Left forelimb (tissue), 1 donor: ENCODE data around the gene GCH1.

ENCODE experiments used
- DNase-seq: peaks from one replicate; pipeline ENCODE4 v3.0.0-alpha.2; 2018; ENCODE audit warnings: low spot score

GCH1 gene

DNA sequence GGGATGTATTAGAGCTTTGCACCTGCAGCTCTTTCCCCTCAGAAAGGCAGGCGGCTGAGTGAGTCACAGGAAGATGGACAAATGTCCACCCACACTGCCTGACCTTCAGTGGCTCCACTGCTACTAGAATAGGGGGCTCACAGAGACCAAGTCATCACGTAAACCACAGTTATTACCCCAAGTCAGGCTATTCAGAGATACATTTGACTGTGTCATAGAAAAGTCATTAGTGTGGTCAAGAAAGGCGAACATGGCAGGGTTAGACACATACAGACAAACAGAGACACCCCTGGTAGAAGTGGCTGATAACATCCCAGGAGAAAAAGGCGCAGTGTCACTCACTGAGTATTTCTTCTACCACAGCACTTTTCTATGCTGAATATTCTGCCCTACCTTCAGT is 36.0 kb downstream of the GCH1 start:
- DNase-seq: no peak

DNA sequence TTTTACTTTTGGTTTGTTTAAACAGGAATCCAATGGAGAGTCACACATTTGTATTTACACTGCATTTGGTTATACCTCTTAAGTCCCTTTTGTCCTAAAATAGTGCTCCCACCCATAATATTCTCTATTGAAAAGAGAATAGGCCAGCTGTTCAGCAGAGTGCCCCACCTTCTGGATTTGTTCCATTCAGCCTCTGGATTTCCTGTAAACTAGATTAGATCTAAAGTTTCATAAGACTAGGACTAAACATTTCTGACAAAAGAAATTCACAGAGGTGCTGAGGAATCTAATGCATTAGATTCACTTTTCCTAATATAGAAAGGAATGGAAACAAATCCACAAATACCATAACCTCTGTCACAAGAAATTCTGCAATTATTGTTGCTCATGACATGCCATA is 38.1 kb downstream of the GCH1 start:
- no peak for DNase-seq

DNA sequence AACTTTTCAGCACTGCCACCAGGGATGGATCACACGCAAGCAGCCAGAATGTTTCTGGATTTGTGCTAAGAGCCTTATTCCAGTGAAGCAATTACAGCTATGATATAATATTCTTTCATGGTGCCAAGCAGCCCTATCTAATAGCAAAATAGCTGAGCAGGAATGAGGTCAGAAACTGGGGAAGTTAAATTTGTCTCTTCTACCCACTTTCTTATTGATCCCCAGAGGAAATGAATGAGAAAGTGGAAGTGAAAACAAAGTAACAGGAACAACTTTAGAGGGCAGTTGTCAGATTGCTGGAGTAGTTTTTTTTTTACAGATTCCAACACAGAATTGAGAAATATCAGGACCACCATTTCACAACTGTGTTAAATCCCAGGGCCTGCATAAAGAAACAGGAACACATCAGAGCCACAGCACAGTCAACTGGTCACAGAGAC is 44.8 kb downstream of the GCH1 start:
- DNase-seq: no peak

GRCh38 chr14:54856152-54856551 is 46.5 kb downstream of the GCH1 start:
- no peak for DNase-seq

GRCh38 chr14:54854181-54854580 is 48.4 kb downstream of the GCH1 start:
- no peak for DNase-seq

DNA sequence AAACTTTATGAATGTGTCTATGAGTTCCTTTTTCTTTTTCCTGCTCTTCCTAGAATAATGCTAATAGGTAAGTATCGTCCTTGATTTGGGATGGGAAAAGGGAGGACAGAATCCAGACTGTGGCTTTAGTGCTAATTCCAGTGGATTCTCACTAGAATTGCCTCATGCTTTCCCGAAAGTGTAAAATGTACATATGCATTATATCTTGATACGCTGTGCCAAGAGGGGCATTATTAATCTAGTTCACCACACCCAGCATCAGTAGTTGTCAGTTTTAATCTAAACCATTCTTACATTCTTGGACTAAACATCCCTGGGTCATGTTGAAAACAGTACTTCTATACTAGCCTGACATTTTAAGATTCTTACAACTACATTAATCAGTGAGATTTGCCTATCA is 49.3 kb downstream of the GCH1 start:
- DNase-seq: no peak

- DNase-seq: no peak
Measured at GRCh38 chr14:54852215-54852614, 50.4 kb downstream of the GCH1 start.

GRCh38 chr14:54848910-54849309 is 53.7 kb downstream of the GCH1 start:
- DNase-seq: no peak

DNA sequence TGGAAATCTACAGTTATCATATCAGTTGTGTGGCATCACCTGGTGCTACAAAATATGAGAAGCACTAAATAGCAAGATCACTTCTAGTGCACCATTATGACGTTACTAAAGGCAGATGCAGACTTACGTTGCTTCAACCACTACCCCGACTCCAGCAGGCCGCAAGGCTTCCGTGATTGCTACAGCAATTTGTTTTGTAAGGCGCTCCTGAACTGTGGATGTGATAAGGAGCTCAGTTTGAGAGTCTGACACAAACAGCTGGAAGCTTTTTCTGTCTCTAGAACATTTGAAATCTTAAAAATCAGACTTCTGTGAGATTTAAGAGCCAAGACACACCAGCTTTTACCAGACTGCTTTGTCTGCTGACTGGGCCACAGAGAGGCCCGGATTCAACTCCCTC is 57.0 kb downstream of the GCH1 start:
- no peak for DNase-seq

GRCh38 chr14:54844479-54844878 is 58.1 kb downstream of the GCH1 start:
- no peak for DNase-seq

GRCh38 chr14:54840798-54841197 is 61.8 kb downstream of the GCH1 start:
- no peak for DNase-seq

DNA sequence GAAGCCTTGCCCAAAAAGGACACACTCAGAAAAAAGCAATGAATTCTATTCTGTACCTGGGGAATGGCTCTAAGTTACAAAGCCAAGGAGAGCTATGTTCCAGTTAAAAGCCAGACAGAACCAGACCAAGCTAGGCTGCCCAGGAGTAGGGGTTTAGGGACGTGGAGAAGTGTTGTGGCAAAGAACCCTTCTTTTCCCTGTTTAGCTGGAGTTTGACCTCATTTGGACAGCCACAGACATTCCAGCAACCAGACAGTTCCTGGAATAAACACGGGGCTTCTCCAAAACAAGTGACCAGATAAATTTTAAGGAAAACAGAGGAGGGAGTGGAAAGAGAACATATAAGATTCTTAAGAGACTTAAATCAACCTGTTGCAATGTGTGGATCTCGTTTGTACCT is 62.3 kb downstream of the GCH1 start:
- DNase-seq: no peak

GRCh38 chr14:54839701-54840119 is 62.9 kb downstream of the GCH1 start:
- DNase-seq: no peak

- no peak for DNase-seq
Measured at GRCh38 chr14:54838931-54839512, 63.6 kb downstream of the GCH1 start.

GRCh38 chr14:54837508-54838149 is 65.0 kb downstream of the GCH1 start:
- DNase-seq: no peak

- DNase-seq: no peak
Measured at GRCh38 chr14:54836231-54836630, 66.4 kb downstream of the GCH1 start.

GRCh38 chr14:54834727-54835126 is 67.9 kb downstream of the GCH1 start:
- DNase-seq: no peak

DNA sequence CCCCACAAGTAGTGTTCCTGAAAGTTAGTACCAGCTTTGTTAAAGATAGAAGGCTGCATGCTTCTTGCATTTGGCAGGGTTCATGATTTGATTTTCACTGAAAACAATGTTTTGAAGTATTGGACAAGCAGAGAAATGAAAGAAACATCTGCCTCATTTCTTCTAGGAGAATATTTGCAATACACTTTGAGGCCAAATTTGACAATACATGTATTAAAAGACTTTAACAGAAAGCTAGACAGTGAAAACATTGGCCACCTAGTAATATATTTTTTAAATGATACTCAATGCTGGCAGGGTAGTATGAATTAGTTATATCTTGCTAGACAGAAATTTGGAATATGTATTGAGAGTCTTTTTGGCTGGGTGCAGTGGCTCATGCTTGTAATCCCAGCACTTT is 68.5 kb downstream of the GCH1 start:
- DNase-seq: no peak

GRCh38 chr14:54830650-54831049 is 72.0 kb downstream of the GCH1 start:
- no peak for DNase-seq

- no peak for DNase-seq
Measured at GRCh38 chr14:54829486-54830224, 73.0 kb downstream of the GCH1 start.

- DNase-seq: no peak
Measured at GRCh38 chr14:54828037-54828436, 74.6 kb downstream of the GCH1 start.

GRCh38 chr14:54823757-54824549 is 78.7 kb downstream of the GCH1 start:
- DNase-seq: no peak

DNA sequence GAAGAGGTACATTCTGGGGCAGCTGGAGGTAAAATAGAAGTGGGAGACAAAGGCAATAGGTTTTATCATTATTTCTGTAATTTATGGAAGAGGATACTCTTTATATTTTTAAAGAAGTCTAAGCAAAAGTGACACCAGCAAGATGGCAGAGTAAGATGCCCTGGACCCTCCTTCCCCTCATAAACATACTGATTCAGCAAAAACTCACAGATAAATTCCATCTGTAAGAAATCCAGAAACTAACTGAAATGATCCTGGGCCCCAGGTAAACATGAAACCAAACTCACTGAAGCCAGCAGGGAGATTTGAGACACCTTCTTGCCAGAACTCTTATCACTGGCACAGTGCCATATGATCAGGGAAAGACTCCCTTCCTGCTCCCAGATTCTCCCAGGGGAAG is 79.9 kb downstream of the GCH1 start:
- DNase-seq: no peak
